ENCODE data around the gene SLC15A4.

Gene SLC15A4

GRCh38 chr12:128784030-128784760 is 39.6 kb downstream of the SLC15A4 start:
- H3K4me1 Mint-ChIP-seq (ENCODE audit: low read depth) = peaks cover 13% of the 10 kb centered on the region
- no peak for DNase-seq
- H3K27ac Mint-ChIP-seq = peak overlapping the region; percentile 37
- H3K36me3 Mint-ChIP-seq (ENCODE audit: low read depth) = no peaks in the 10 kb centered on the region
- no peaks in the 10 kb centered on the region for H3K9me3 Mint-ChIP-seq
- H3K27me3 Mint-ChIP-seq = peaks cover 4% of the 10 kb centered on the region
- no peak overlapping the region for H3K4me3 Mint-ChIP-seq

- Mint-ChIP-seq H3K27ac (peak overlapping the region; percentile 95), H3K27me3 (peaks cover 4% of the 10 kb centered on the region), H3K9me3 (no peaks in the 10 kb centered on the region), H3K36me3 (ENCODE audit: low read depth) (no peaks in the 10 kb centered on the region), H3K4me1 (ENCODE audit: low read depth) (peaks cover 13% of the 10 kb centered on the region), H3K4me3 (peak overlapping the region; percentile 68)
- DNase-seq = peak; percentile 79
These were observed 40.6 kb downstream of the SLC15A4 start for GRCh38 chr12:128783129-128783574.

GRCh38 chr12:128779901-128780300 is 43.9 kb downstream of the SLC15A4 start:
- H3K27me3 Mint-ChIP-seq = peaks cover 4% of the 10 kb centered on the region
- DNase-seq = no peak

GRCh38 chr12:128772249-128772648 is 51.5 kb downstream of the SLC15A4 start:
- Mint-ChIP-seq H3K27me3 (peaks cover 3% of the 10 kb centered on the region), H3K27ac (no peak overlapping the region), H3K36me3 (ENCODE audit: low read depth) (no peaks in the 10 kb centered on the region), H3K4me1 (ENCODE audit: low read depth) (no peaks in the 10 kb centered on the region), H3K4me3 (no peak overlapping the region), H3K9me3 (no peaks in the 10 kb centered on the region)
- no peak for DNase-seq

More at GRCh38 chr12:128779901-128780300, 43.9 kb downstream of the SLC15A4 start:
- Mint-ChIP-seq H3K4me3 (no peak overlapping the region), H3K4me1 (ENCODE audit: low read depth) (peaks cover 13% of the 10 kb centered on the region), H3K27ac (no peak overlapping the region), H3K36me3 (ENCODE audit: low read depth) (no peaks in the 10 kb centered on the region), H3K9me3 (no peaks in the 10 kb centered on the region)

DNA sequence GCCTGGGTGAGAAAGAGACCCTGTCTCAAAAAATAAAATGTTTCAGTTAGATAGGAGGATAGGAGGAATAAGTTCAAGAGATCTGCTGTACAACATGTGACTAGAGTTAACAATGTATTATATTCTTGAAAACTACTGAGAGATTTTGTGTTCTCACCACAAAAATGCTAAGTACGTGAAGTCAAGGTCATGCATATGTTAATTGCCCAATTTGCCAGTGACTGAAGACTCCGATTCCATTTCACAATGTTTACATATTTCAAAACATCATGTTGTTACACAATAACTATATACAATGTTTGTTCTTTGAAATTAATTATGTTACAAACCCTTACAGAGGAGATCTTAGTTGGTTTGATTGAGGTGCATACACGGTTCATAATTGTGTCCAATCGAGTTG is 52.1 kb downstream of the SLC15A4 start:
- no peaks in the 10 kb centered on the region for H3K36me3 Mint-ChIP-seq (ENCODE audit: low read depth)
- H3K9me3 Mint-ChIP-seq = no peaks in the 10 kb centered on the region
- no peak overlapping the region for H3K27ac Mint-ChIP-seq
- no peaks in the 10 kb centered on the region for H3K4me1 Mint-ChIP-seq (ENCODE audit: low read depth)
- H3K4me3 Mint-ChIP-seq = no peak overlapping the region
- H3K27me3 Mint-ChIP-seq = peaks cover 5% of the 10 kb centered on the region
- DNase-seq = no peak

- H3K27ac Mint-ChIP-seq = no peak overlapping the region
- H3K4me1 Mint-ChIP-seq (ENCODE audit: low read depth) = no peaks in the 10 kb centered on the region
- no peak overlapping the region for H3K4me3 Mint-ChIP-seq
- no peaks in the 10 kb centered on the region for H3K36me3 Mint-ChIP-seq (ENCODE audit: low read depth)
- no peaks in the 10 kb centered on the region for H3K9me3 Mint-ChIP-seq
- no peak for DNase-seq
- H3K27me3 Mint-ChIP-seq = peaks cover 11% of the 10 kb centered on the region
These were observed 56.2 kb downstream of the SLC15A4 start for GRCh38 chr12:128767518-128767917.

DNA sequence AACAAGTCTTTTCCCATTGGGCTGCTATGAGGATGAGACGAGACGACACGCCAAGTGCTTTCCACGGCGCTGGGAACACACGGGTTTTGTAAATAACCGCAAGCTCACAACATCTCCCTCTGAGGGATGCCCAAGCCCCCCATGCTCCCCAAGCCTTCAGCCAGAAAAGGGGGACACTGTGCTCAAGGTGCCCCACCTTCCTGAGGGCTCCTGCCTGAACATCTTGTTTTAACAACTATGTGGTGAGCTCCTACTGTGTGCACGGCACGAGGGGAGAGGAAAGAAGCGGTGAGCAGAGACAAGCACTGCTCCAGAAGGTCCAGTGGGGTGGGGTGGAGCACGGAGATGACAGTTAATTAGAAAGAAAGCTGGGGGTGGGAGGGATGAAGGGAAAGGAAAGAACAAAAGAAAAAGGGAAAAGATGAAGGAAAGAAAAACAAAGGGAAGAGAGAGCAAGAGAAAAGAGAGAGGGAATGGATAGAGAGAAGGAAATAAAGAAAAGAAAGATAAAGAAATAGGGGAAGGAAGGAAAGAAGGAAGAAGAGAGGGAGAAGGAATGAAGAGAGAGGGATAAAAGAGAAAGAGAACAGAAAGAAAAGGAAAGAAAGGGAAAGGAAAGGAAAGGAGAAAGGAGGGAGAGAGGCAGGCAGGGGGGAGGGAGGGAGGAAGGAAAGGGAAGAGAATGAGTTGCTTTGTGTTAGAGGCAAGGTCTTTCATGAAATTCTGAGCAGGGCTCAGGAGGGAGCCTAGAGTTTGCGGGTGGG is 56.8 kb downstream of the SLC15A4 start:
- no peaks in the 10 kb centered on the region for H3K4me1 Mint-ChIP-seq (ENCODE audit: low read depth)
- DNase-seq = no peak
- H3K27ac Mint-ChIP-seq = no peak overlapping the region
- no peaks in the 10 kb centered on the region for H3K9me3 Mint-ChIP-seq
- H3K27me3 Mint-ChIP-seq = peaks cover 15% of the 10 kb centered on the region
- H3K36me3 Mint-ChIP-seq (ENCODE audit: low read depth) = no peaks in the 10 kb centered on the region
- H3K4me3 Mint-ChIP-seq = no peak overlapping the region

GRCh38 chr12:128763395-128763794 is 60.4 kb downstream of the SLC15A4 start:
- Mint-ChIP-seq H3K9me3 (no peaks in the 10 kb centered on the region), H3K36me3 (ENCODE audit: low read depth) (no peaks in the 10 kb centered on the region), H3K27me3 (peaks cover 19% of the 10 kb centered on the region), H3K27ac (no peak overlapping the region), H3K4me3 (no peak overlapping the region), H3K4me1 (ENCODE audit: low read depth) (no peaks in the 10 kb centered on the region)
- no peak for DNase-seq

- no peaks in the 10 kb centered on the region for H3K36me3 Mint-ChIP-seq (ENCODE audit: low read depth)
- H3K9me3 Mint-ChIP-seq = no peaks in the 10 kb centered on the region
- no peak overlapping the region for H3K4me3 Mint-ChIP-seq
- H3K4me1 Mint-ChIP-seq (ENCODE audit: low read depth) = no peaks in the 10 kb centered on the region
- H3K27ac Mint-ChIP-seq = no peak overlapping the region
- H3K27me3 Mint-ChIP-seq = peaks cover 14% of the 10 kb centered on the region
- DNase-seq = no peak
These were observed 62.4 kb downstream of the SLC15A4 start for GRCh38 chr12:128761379-128761790.

- Mint-ChIP-seq H3K9me3 (no peaks in the 10 kb centered on the region), H3K27ac (no peak overlapping the region), H3K27me3 (peaks cover 4% of the 10 kb centered on the region), H3K4me1 (ENCODE audit: low read depth) (no peaks in the 10 kb centered on the region), H3K4me3 (no peak overlapping the region), H3K36me3 (ENCODE audit: low read depth) (no peaks in the 10 kb centered on the region)
- DNase-seq = no peak
These were observed 68.2 kb downstream of the SLC15A4 start for GRCh38 chr12:128755566-128755965.

- H3K36me3 Mint-ChIP-seq (ENCODE audit: low read depth) = no peaks in the 10 kb centered on the region
- no peaks in the 10 kb centered on the region for H3K27me3 Mint-ChIP-seq
- H3K4me3 Mint-ChIP-seq = no peak overlapping the region
- no peak overlapping the region for H3K27ac Mint-ChIP-seq
- no peak for DNase-seq
- H3K4me1 Mint-ChIP-seq (ENCODE audit: low read depth) = no peaks in the 10 kb centered on the region
- no peaks in the 10 kb centered on the region for H3K9me3 Mint-ChIP-seq
These were observed 69.5 kb downstream of the SLC15A4 start for GRCh38 chr12:128754275-128754674.

GRCh38 chr12:128753438-128753837 is 70.3 kb downstream of the SLC15A4 start:
- H3K27me3 Mint-ChIP-seq = peaks cover 3% of the 10 kb centered on the region
- no peaks in the 10 kb centered on the region for H3K4me1 Mint-ChIP-seq (ENCODE audit: low read depth)
- H3K9me3 Mint-ChIP-seq = no peaks in the 10 kb centered on the region
- H3K4me3 Mint-ChIP-seq = no peak overlapping the region
- DNase-seq = no peak
- no peaks in the 10 kb centered on the region for H3K36me3 Mint-ChIP-seq (ENCODE audit: low read depth)
- H3K27ac Mint-ChIP-seq = no peak overlapping the region

GRCh38 chr12:128752386-128752785 is 71.4 kb downstream of the SLC15A4 start:
- Mint-ChIP-seq H3K27ac (no peak overlapping the region), H3K4me1 (ENCODE audit: low read depth) (no peaks in the 10 kb centered on the region), H3K4me3 (no peak overlapping the region), H3K9me3 (no peaks in the 10 kb centered on the region), H3K27me3 (peaks cover 3% of the 10 kb centered on the region), H3K36me3 (ENCODE audit: low read depth) (no peaks in the 10 kb centered on the region)
- DNase-seq = no peak

DNA sequence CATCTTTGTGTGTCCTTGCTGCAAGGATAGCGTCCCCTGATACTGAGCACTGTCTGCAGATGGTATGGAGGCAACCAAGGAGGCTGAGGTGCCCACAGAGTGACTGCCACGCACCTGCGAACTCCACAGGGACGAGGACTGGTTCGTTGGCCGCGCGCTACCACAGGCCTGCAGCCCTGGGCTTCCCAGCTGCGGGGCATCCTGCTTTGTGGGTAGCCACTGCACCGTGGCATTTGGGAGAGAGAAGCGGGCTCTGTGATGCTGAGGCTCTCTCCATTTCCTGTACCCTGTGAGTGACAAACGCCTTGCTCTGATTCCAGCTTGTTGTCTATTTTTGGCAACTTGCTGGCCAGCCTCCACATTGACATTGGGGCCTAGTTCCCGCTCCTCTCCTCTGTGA is 76.3 kb downstream of the SLC15A4 start:
- Mint-ChIP-seq H3K36me3 (ENCODE audit: low read depth) (no peaks in the 10 kb centered on the region), H3K9me3 (no peaks in the 10 kb centered on the region), H3K27ac (no peak overlapping the region), H3K27me3 (peaks cover 6% of the 10 kb centered on the region), H3K4me1 (ENCODE audit: low read depth) (no peaks in the 10 kb centered on the region), H3K4me3 (no peak overlapping the region)
- DNase-seq = no peak

Data from activated T-cell treated with anti-CD3 and anti-CD28 coated beads, Interleukin-2, amount 50 U/mL, for 24 hours (primary cell).